Activated effector memory CD4-positive, alpha-beta T cell treated with Interleukin-2 at 50 U/mL for 16 hours (primary cell): Measurements from ENCODE around the gene ATP9B.

Experiments used
- DNase-seq: peaks from one replicate; pipeline ENCODE4 v3.0.0-alpha.2; 2020

ATP9B gene

GRCh38 chr18:79068937-79069716, at the start of gene ATP9B:
Gene ATP9B, plus strand, starts transcription at chr18:79069394. Its CDS starts 17 bp downstream, at chr18:79069411.
- DNase-seq, result peak; percentile 98

- DNase-seq, result no peak
Measured at GRCh38 chr18:79019881-79020280, 49.3 kb upstream of the ATP9B start.

GRCh38 chr18:79022603-79023002, 46.6 kb upstream of the ATP9B start:
- no peak for DNase-seq

GRCh38 chr18:79026491-79026890, 42.7 kb upstream of the ATP9B start:
- no peak for DNase-seq

- DNase-seq, result no peak
Measured at GRCh38 chr18:79030680-79031079, 38.5 kb upstream of the ATP9B start.

GRCh38 chr18:79042276-79042675, 26.9 kb upstream of the ATP9B start:
- DNase-seq, result no peak

GRCh38 chr18:79043288-79043687, 25.9 kb upstream of the ATP9B start:
- no peak for DNase-seq

- no peak for DNase-seq
Measured at GRCh38 chr18:79046522-79046921, 22.7 kb upstream of the ATP9B start.

- DNase-seq, result no peak
Measured at GRCh38 chr18:79047556-79048244, 21.5 kb upstream of the ATP9B start.

GRCh38 chr18:79048245-79048632, 21.0 kb upstream of the ATP9B start:
- DNase-seq, result no peak

GRCh38 chr18:79049506-79049905, 19.7 kb upstream of the ATP9B start:
- DNase-seq, result no peak

- no peak for DNase-seq
Measured at GRCh38 chr18:79050005-79050404, 19.2 kb upstream of the ATP9B start.

GRCh38 chr18:79056827-79057367, 12.3 kb upstream of the ATP9B start:
- DNase-seq, result no peak

- DNase-seq, result no peak
Measured at GRCh38 chr18:79058007-79058406, 11.2 kb upstream of the ATP9B start.

- DNase-seq, result no peak
Measured at GRCh38 chr18:79062806-79063205, 6.4 kb upstream of the ATP9B start.

- no peak for DNase-seq
Measured at GRCh38 chr18:79064228-79064627, 5.0 kb upstream of the ATP9B start.

GRCh38 chr18:79065802-79066201, 3.4 kb upstream of the ATP9B start:
- DNase-seq, result no peak

GRCh38 chr18:79067611-79068010, 1.6 kb upstream of the ATP9B start:
- no peak for DNase-seq

- no peak for DNase-seq
Measured at GRCh38 chr18:79068341-79068936, 755 bp upstream of the ATP9B start.

GRCh38 chr18:79069717-79070151, 540 bp downstream of the ATP9B start:
- no peak for DNase-seq

- DNase-seq, result no peak
Measured at GRCh38 chr18:79070486-79070885, 1.3 kb downstream of the ATP9B start.

- no peak for DNase-seq
Measured at GRCh38 chr18:79071037-79071436, 1.8 kb downstream of the ATP9B start.

GRCh38 chr18:79071503-79072210, 2.5 kb downstream of the ATP9B start:
- DNase-seq, result no peak
